ENCODE results near the gene MICOS13. TPM values are rescaled to one million over a fixed set of nuclear protein-coding genes. Genes with fewer than 3 reads are reported as not detected.

Gene MICOS13
- total RNA-seq, 1 experiment from 2014 or later = 32.5 TPM

DNA sequence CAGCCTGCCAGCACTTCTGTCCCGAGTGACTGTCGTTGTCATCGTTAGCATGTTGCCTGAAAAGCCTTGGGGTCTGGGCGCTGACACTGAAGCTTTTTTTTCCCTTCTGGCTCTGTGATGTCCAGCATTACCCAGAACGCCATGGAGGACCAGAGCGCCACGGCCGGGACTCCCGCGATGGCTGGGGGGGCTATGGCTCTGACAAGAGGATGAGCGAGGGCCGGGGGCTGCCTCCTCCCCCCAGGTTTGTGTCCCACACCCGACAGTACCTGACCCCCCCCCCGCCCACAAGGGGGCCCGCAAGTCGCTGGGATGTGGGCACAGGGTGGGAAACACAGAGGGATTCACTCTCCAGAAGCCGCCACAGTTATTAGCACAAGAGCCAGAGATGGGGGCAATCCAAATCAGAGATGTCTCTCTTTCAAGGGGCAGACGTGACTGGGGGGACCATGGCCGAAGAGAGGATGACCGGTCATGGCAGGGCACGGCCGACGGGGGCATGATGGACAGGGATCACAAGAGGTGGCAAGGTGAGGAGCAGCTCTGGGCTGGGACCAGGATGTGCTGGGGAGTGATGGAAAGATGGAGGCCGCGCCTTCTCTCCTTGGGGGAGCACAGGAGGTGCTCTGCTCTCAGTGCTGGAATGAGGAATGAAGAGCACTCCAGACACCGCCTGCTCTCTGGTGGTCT is 13.2 kb downstream of the MICOS13 start (continued):
- TF ChIP-seq, protein P1, sequence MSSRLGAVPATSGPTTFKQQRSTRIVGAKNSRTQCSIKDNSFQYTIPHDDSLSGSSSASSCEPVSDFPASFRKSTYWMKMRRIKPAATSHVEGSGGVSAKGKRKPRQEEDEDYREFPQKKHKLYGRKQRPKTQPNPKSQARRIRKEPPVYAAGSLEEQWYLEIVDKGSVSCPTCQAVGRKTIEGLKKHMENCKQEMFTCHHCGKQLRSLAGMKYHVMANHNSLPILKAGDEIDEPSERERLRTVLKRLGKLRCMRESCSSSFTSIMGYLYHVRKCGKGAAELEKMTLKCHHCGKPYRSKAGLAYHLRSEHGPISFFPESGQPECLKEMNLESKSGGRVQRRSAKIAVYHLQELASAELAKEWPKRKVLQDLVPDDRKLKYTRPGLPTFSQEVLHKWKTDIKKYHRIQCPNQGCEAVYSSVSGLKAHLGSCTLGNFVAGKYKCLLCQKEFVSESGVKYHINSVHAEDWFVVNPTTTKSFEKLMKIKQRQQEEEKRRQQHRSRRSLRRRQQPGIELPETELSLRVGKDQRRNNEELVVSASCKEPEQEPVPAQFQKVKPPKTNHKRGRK (CRISPR knock-in tag; IDR thresholded peaks at IDR 0.05; ENCODE audit: borderline replicate concordance) = no peak
- TF ChIP-seq ZNF219 (CRISPR knock-in tag; IDR thresholded peaks at IDR 0.05; ENCODE audit: borderline replicate concordance) (no peak), ZNF416 (CRISPR knock-in tag; IDR thresholded peaks at IDR 0.05) (no peak)

DNA sequence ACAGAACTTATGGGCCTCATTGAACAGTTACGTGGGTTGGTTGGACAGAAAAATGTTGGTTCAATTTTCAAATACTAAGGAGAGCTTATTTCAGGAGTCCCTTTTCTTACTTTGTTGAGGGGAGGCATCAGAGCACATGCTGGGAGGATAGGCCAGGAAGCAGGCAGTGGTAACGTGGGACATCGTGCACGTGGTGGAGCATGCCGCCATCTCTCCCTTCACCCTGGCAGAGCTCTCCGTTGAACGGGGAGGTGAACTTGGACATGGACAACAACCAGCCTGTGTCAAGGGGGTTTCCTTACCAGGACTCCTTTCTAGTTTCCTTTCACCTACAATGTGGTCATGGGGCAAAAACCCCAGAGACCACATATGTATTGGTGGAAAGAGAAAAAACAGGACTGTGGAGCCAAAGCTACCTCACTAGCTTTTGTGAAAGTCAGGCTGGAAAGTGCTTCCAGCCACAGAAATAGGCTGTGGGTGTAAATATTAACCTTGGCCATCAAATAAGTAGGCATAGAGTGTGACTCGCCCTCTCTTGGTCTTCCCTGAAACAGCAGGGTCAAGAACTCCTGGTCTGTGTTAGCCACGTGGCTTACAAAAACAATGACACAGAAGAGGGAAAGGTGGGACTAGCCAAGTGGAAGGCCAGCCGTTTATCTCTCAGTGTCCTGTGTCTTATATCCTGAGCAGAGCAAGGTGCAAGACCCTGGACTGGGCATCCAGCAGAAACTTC is 14.4 kb downstream of the MICOS13 start:
- ChIA-PET POLR2A (interaction anchor here (0.7 kb wide), 1 partner anchor 171 kb away, joined by 3 read pairs; no protein-coding TSS in a partner anchor), CTCF (interaction anchor here (0.5 to 4.1 kb wide), 3 partner anchors 21 to 101 kb away, joined by 3 to 15 read pairs (median 3); no protein-coding TSS in a partner anchor)
- Mint-ChIP-seq H3K4me3 (no peak overlapping the region), H3K4me1 (peaks cover 11% of the 10 kb centered on the region), H3K27ac (no peak overlapping the region), H3K27me3 (ENCODE audit: low read depth) (no peaks in the 10 kb centered on the region), H3K36me3 (peaks cover 75% of the 10 kb centered on the region), H3K9me3 (no peaks in the 10 kb centered on the region)
- ATAC-seq (no peak), DNase-seq (ENCODE audit: low spot score) (no peak)
- TF ChIP-seq ZNF232 (CRISPR knock-in tag; IDR thresholded peaks at IDR 0.05) = no peak
- TF ChIP-seq GABPB1 (CRISPR knock-in tag; IDR thresholded peaks at IDR 0.05) = no peak
- TF ChIP-seq ZNF121 (CRISPR knock-in tag; IDR thresholded peaks at IDR 0.05) = 0 out of 2 replicates have a peak, but pooled peaks have one; percentile 50

DNA sequence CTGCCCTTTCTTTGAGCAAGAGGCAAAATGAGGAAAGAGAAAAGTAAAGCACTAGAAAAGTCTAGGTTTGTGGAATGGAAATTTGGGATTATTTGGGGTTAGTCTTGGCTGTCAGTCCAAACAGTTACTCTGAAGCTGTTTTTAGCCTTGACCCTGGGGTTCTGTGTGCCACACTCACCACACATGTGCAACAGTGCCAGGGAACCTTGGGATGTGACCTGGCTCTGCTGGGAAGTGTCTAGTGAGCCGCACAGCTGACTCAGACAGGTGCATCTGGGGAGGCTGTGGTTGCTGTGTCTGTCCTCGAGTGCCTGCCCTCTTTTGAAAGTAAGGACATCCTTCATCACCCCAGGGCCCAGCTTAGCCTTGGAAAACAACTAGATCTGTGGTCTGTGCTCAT is 15.8 kb downstream of the MICOS13 start:
- ATAC-seq (no peak), DNase-seq (ENCODE audit: low spot score) (no peak)
- Mint-ChIP-seq H3K27ac (no peak overlapping the region), H3K4me3 (no peak overlapping the region), H3K36me3 (peaks cover 75% of the 10 kb centered on the region), H3K4me1 (peaks cover 11% of the 10 kb centered on the region), H3K9me3 (no peaks in the 10 kb centered on the region), H3K27me3 (ENCODE audit: low read depth) (no peaks in the 10 kb centered on the region)
- ChIA-PET CTCF (interaction anchor here (0.9 to 4.1 kb wide), 2 partner anchors 23 to 25 kb away, joined by 3 to 15 read pairs; no protein-coding TSS in a partner anchor), POLR2A (interaction anchor here (0.5 kb wide), 1 partner anchor 227 kb away, joined by 3 read pairs; no protein-coding TSS in a partner anchor)
- TF ChIP-seq, protein P2, sequence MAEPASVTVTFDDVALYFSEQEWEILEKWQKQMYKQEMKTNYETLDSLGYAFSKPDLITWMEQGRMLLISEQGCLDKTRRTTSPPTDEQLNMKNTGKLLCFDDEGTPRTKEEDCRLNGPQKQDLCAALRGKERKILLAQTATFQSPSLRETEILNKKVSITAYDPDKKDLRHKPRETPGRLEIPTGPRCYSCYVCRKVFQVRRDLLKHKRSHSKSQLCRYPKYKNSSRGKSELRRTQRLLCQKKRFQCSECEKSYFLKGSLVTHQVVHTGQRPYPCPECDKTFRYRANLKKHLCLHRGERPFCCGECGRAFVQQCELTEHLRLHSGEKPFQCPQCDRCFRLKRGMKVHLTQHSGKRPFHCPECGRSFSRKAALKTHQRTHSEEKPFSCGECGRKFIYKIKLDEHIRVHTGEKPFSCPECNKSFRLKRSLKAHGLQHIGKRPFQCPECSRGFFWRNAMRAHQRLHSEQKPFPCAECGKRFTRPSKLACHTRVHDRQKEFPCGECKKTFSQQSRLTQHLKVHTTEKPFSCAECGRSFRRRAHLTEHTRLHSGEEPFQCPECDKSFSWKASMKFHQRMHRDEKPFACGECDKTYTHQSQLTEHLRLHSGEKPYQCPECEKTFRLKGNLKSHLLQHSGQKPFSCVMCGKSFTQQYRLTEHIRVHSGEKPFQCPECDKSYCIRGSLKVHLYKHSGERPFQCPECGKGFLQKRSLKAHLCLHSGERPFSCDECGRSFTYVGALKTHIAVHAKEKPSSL (CRISPR knock-in tag; conservative IDR thresholded peaks at IDR 0.05) = no peak
- TF ChIP-seq ZBTB21 (CRISPR knock-in tag; IDR thresholded peaks at IDR 0.05; ENCODE audit: borderline replicate concordance) (no peak), ETV6 (CRISPR knock-in tag; IDR thresholded peaks at IDR 0.05) (no peak), GTF2I (CRISPR knock-in tag; conservative IDR thresholded peaks at IDR 0.05) (no peak), OVOL2 (CRISPR knock-in tag; IDR thresholded peaks at IDR 0.05; ENCODE audit: borderline replicate concordance) (no peak), ZNF423 (CRISPR knock-in tag; IDR thresholded peaks at IDR 0.05) (no peak)

DNA sequence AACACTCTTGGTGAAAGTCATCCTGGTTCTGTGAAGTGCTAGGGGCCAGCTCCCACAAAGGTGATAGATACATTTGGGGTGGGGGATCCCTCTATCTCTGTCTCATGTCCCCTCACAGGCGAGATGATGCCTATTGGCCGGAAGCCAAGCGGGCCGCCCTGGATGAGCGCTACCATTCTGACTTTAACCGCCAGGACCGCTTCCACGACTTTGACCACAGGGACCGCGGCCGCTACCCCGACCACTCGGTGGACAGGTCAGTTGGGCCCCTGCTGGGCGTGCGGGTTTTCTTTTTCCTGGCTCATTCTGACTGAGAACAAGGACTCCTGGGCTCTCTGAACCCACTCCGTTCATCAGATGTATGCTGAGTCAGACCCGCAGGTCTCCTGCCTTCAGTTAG is 16.4 kb downstream of the MICOS13 start:
- DNase-seq (ENCODE audit: low spot score) = no peak

More for the DNA sequence above, 16.4 kb downstream of the MICOS13 start:
- H3K4me1 Mint-ChIP-seq = peaks cover 11% of the 10 kb centered on the region
- CTCF ChIA-PET = no interaction called here
- ATAC-seq = no peak
- peaks cover 71% of the 10 kb centered on the region for H3K36me3 Mint-ChIP-seq
- TF ChIP-seq NR2C2 (CRISPR knock-in tag; IDR thresholded peaks at IDR 0.05) (no peak), KAT7 (CRISPR knock-in tag; IDR thresholded peaks at IDR 0.05; ENCODE audit: borderline replicate concordance) (no peak)
- TF ChIP-seq, protein P3, sequence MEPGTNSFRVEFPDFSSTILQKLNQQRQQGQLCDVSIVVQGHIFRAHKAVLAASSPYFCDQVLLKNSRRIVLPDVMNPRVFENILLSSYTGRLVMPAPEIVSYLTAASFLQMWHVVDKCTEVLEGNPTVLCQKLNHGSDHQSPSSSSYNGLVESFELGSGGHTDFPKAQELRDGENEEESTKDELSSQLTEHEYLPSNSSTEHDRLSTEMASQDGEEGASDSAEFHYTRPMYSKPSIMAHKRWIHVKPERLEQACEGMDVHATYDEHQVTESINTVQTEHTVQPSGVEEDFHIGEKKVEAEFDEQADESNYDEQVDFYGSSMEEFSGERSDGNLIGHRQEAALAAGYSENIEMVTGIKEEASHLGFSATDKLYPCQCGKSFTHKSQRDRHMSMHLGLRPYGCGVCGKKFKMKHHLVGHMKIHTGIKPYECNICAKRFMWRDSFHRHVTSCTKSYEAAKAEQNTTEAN (CRISPR knock-in tag; IDR thresholded peaks at IDR 0.05) = no peak
- TF ChIP-seq, protein P4, sequence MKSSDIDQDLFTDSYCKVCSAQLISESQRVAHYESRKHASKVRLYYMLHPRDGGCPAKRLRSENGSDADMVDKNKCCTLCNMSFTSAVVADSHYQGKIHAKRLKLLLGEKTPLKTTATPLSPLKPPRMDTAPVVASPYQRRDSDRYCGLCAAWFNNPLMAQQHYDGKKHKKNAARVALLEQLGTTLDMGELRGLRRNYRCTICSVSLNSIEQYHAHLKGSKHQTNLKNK (CRISPR knock-in tag; IDR thresholded peaks at IDR 0.05) = no peak
- TF ChIP-seq, protein P5, sequence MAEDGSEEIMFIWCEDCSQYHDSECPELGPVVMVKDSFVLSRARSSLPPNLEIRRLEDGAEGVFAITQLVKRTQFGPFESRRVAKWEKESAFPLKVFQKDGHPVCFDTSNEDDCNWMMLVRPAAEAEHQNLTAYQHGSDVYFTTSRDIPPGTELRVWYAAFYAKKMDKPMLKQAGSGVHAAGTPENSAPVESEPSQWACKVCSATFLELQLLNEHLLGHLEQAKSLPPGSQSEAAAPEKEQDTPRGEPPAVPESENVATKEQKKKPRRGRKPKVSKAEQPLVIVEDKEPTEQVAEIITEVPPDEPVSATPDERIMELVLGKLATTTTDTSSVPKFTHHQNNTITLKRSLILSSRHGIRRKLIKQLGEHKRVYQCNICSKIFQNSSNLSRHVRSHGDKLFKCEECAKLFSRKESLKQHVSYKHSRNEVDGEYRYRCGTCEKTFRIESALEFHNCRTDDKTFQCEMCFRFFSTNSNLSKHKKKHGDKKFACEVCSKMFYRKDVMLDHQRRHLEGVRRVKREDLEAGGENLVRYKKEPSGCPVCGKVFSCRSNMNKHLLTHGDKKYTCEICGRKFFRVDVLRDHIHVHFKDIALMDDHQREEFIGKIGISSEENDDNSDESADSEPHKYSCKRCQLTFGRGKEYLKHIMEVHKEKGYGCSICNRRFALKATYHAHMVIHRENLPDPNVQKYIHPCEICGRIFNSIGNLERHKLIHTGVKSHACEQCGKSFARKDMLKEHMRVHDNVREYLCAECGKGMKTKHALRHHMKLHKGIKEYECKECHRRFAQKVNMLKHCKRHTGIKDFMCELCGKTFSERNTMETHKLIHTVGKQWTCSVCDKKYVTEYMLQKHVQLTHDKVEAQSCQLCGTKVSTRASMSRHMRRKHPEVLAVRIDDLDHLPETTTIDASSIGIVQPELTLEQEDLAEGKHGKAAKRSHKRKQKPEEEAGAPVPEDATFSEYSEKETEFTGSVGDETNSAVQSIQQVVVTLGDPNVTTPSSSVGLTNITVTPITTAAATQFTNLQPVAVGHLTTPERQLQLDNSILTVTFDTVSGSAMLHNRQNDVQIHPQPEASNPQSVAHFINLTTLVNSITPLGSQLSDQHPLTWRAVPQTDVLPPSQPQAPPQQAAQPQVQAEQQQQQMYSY (CRISPR knock-in tag; IDR thresholded peaks at IDR 0.05) = no peak
- POLR2A ChIA-PET = no interaction called here
- no peaks in the 10 kb centered on the region for H3K27me3 Mint-ChIP-seq (ENCODE audit: low read depth)
- H3K9me3 Mint-ChIP-seq = no peaks in the 10 kb centered on the region
- H3K27ac Mint-ChIP-seq = no peak overlapping the region
- H3K4me3 Mint-ChIP-seq = no peak overlapping the region
